C1 segment of cervical spinal cord (tissue), 14 donors: Measurements from ENCODE around the gene MICALL1.
"Not testable (repeated sequence)": the region's sequence is repeated elsewhere in the genome, so short reads cannot be mapped to it uniquely, and the experiment has no call there.

ENCODE experiments used
- DNase-seq, 14 donors: peaks; one replicate each; lab custom pipeline; 2025; lab: John Stamatoyannopoulos, UW

MICALL1 gene

GRCh38 chr22:37954686-37955085 is 48.6 kb downstream of the MICALL1 start:
- DNase-seq = no peak

DNA sequence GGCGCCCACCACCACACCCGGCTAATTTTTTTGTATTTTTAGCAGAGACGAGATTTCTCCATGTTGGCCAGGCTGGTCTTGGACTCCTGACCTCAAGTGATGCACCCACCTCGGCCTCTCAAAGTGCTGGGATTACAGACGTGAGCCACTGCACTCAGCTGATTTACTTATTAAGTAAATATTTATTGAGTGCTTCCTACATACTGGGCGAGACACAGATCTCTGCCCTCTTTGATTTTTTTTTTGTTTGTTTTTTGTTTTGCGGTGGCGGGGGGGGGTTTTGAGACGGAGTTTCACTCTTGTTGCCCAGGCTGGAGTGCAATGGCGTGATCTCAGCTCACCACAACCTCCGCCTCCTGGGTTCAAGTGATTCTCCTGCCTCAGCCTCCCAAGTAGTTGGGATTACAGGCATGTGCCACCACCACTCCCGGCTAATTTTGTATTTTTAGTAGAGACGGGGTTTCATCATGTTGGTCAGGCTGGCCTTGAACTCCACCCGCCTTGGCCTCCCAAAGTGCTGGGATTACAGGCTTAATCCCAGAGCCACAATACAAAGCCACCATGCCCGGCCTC is 49.8 kb downstream of the MICALL1 start:
- not testable (repeated sequence) for DNase-seq

- no peak for DNase-seq
These were observed 51.1 kb downstream of the MICALL1 start for GRCh38 chr22:37957232-37957631.

- DNase-seq = no peak
These were observed 53.2 kb downstream of the MICALL1 start for GRCh38 chr22:37959231-37959825.

GRCh38 chr22:37961062-37961461 is 55.0 kb downstream of the MICALL1 start:
- DNase-seq = no peak

DNA sequence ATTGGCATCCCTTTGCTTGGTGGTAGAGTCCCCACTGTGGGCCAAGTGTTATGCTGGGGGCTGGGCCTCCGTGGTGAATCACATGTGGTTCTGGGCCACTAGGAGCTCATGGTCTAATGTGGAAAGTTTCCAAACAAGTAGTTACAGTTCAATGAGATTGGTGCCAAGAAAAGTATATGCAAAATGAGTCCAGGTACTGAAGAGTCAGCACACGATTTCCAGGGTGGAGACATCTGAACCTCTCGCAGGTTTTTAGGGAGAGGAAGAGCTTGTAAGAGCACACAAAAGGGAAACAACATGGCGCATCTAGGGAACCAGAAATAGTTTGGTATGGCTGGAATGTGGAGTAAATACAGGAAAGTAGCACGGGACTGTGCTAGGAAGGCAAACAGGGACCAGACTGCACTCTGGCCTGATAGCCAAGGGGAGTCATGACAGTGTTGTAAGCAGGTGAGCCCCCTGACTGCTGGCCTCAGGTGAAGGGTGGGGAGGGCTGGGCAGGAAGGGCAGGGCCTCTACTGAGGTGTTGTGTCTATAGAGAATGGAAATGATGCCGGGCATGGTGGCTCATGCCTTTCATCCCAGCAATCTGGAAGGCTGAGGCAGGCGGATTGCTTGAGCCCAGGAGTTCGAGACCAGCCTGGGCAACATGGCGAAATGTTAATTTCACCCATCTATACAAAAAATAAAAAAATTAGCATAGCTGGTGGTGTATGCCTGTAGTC is 60.0 kb downstream of the MICALL1 start:
- DNase-seq = no peak

DNA sequence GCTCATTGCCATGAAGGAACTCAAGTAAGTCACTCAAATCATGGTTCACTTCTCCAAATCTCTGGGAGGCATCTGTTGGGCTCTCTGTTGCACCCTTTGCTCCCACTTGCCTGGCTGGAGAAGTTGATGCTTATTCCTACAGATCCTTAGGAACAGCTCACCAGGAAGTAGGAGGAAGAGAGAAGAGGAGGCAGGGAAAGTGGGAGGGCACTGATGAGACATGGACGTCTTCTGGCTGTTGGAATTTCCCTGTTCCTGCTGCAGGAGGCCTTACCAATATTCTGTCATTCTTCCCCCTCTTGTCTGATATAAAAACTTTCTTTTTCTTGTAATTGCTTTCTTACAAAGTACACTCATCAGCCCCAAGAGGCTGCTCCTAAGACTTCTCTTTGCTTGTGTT is 61.0 kb downstream of the MICALL1 start:
- DNase-seq = no peak

GRCh38 chr22:37967637-37968451 is 61.7 kb downstream of the MICALL1 start:
- no peak for DNase-seq

DNA sequence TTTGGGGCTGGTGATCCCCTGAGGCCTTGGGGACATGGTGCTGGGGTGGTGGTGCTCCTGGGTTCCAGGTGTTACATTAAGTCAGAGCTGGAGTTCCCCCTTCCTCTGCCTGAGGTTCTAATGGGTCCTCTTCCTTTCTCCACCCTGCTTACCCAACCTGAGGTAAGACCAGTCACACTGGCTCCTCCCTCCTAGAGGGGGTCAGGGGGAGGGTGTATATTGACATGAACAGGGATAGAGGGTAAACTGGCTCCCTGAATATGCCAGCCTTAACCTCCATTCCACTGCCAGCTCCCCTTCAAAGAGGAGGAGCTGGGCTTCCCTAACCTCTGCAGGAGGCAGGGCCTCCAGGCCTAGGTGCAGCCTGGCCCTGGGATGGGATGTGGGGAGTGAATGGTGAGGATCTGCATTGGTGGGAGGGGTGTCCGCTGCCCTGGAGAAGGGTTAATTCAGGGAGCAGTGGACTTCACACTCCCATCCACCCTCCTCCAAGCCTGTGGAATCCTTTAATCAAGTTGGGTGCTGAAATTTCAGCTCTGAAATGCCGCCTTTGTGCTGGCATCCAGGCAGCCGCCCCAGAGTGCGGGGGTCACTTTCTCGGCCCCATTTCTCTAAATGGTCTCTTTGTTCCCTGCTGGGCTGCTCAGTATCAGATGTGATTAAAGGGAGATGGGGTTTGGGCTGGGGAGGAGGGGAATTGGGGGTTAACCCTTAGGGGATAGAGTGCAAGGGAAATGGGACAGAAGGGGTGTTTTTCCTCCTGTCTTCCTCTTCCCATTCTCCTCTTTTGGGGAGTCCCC is 62.6 kb downstream of the MICALL1 start:
- peak in 10 of 14 donors; percentile 26 to 73 (median 56) for DNase-seq

GRCh38 chr22:37970864-37971263 is 64.8 kb downstream of the MICALL1 start:
- no peak for DNase-seq

DNA sequence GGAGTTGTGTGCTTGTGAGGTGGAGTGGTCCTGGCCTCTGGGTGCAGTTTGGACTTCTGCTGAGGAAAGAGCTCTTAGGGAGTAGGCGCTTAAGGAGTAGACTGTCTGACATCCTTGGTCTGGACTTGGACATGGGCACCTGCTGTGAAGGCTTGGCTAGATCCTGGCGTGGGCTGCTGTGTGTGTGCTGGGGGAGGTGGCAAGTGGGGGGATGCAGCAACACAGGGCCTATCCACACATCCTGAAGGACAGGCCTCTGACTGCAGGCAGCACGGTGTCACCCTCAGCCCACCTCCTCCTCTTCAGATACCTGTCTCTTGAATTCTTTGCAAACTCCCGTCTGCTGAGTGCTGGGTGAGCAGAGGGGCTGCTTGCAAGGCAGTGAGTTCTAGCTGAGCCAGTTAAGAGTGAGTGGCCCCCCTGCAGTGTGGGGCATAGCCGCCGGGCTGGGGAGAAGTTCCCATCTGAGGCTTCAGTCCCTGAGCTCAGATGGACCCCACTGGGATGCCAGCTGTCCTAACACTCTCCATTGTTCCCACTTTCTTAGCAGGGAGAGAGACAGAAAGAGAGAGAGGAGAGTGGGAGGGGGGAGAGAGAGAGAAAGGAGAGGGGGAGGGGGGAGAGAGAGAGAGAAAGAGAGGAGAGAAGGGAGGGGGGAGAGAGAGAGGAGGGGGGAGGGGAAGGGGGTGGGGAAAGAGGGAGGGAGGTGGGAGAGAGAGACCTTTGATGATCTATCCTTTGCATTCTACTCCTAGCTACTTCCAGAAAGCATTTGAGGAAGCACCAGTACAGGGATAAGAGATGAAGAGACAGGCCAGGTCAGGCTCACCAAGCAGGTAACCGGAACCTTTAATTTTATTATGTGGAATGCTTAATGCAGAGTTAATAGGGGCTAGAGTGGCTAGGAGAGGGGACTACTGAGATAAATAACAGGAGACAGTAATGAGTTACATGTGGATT is 65.7 kb downstream of the MICALL1 start:
- DNase-seq = no peak

GRCh38 chr22:37972527-37972926 is 66.4 kb downstream of the MICALL1 start:
- peak in 1 of 14 donors; percentile 34 for DNase-seq

- no peak for DNase-seq
These were observed 67.4 kb downstream of the MICALL1 start for GRCh38 chr22:37973271-37974170.

DNA sequence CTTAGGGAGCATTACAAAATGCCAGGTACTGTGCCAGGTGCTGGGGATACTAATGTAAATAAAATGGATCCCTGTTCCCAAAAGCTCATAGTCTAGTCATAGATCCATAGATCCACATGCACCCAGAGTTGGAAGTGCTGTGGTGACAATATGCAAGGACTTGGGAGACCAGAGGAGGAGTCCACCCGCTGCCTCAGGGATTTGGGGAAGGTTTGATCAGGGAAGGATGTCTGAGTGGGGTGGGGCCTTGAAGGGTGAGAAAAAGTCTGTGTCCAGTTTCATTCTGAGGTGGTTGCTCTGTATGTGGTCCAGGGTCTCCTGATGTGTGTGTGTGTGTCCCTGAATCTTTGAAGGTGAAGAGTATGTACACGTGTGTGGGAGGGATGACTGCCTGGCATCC is 69.1 kb downstream of the MICALL1 start:
- no peak for DNase-seq

GRCh38 chr22:37976022-37976421 is 69.9 kb downstream of the MICALL1 start:
- not testable (repeated sequence) for DNase-seq

- no peak for DNase-seq
These were observed 70.5 kb downstream of the MICALL1 start for GRCh38 chr22:37976547-37976946.

- peak in 2 of 14 donors; percentile 31 to 44 for DNase-seq
These were observed 73.7 kb downstream of the MICALL1 start for GRCh38 chr22:37979782-37980181.

- DNase-seq = no peak
These were observed 75.3 kb downstream of the MICALL1 start for GRCh38 chr22:37981282-37982011.
